ENCODE data around the gene APC2. TPM values are rescaled to one million over a fixed set of nuclear protein-coding genes. Genes with fewer than 3 reads are reported as not detected.

The APC2 gene
- total and polyA plus RNA-seq, 4 donors = under 0.01 to 0.06 (median 0.03) TPM

DNA sequence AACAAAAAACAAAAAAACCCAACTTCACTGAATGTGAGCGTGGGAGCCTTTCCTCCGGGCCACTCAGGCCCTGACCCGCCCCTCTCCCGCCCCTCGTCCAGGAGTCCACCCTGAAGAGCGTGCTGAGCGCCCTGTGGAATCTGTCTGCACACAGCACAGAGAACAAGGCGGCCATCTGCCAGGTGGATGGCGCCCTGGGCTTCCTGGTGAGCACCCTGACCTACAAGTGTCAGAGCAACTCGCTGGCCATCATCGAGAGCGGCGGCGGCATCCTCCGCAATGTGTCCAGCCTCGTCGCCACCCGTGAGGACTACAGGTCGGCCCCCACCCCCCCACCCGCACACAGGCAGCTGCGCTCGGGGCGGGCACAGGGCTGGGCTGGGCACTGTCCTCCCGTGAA, 11.9 kb downstream of the APC2 start:
- H3K36me3 ChIP-seq (ENCODE audit: control insufficient read depth in 4 of 4, insufficient read depth in 3 of 4, low read depth in 1 of 4, low read length in 3 of 4) = no peaks in the 10 kb centered on the region
- H3K4me1 ChIP-seq (ENCODE audit: control insufficient read depth in 4 of 4, insufficient read depth in 4 of 4, low read length in 3 of 4) = peaks cover 0 to 14% (median 5%) of the 10 kb centered on the region in 4 donors
- TF ChIP-seq GABPA (IDR thresholded peaks at IDR 0.05 in 1 of 2, conservative IDR thresholded peaks at IDR 0.05 in 1 of 2) (no peak), REST (IDR thresholded peaks at IDR 0.05) (no peak), SP1 (IDR thresholded peaks at IDR 0.05) (no peak), HNF4G (IDR thresholded peaks at IDR 0.05) (no peak), EGR1 (IDR thresholded peaks at IDR 0.05; ENCODE audit: low read depth in 2 of 2) (no peak), RXRA (IDR thresholded peaks at IDR 0.05) (no peak), FOXA1 (IDR thresholded peaks at IDR 0.05) (no peak), NR2F2 (IDR thresholded peaks at IDR 0.05) (no peak)
- TF ChIP-seq, protein P1, sequence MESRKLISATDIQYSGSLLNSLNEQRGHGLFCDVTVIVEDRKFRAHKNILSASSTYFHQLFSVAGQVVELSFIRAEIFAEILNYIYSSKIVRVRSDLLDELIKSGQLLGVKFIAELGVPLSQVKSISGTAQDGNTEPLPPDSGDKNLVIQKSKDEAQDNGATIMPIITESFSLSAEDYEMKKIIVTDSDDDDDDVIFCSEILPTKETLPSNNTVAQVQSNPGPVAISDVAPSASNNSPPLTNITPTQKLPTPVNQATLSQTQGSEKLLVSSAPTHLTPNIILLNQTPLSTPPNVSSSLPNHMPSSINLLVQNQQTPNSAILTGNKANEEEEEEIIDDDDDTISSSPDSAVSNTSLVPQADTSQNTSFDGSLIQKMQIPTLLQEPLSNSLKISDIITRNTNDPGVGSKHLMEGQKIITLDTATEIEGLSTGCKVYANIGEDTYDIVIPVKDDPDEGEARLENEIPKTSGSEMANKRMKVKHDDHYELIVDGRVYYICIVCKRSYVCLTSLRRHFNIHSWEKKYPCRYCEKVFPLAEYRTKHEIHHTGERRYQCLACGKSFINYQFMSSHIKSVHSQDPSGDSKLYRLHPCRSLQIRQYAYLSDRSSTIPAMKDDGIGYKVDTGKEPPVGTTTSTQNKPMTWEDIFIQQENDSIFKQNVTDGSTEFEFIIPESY (IDR thresholded peaks at IDR 0.05) = no peak
- TF ChIP-seq, protein P2, sequence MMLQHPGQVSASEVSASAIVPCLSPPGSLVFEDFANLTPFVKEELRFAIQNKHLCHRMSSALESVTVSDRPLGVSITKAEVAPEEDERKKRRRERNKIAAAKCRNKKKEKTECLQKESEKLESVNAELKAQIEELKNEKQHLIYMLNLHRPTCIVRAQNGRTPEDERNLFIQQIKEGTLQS (IDR thresholded peaks at IDR 0.05) = no peak
- TF ChIP-seq, protein P3, sequence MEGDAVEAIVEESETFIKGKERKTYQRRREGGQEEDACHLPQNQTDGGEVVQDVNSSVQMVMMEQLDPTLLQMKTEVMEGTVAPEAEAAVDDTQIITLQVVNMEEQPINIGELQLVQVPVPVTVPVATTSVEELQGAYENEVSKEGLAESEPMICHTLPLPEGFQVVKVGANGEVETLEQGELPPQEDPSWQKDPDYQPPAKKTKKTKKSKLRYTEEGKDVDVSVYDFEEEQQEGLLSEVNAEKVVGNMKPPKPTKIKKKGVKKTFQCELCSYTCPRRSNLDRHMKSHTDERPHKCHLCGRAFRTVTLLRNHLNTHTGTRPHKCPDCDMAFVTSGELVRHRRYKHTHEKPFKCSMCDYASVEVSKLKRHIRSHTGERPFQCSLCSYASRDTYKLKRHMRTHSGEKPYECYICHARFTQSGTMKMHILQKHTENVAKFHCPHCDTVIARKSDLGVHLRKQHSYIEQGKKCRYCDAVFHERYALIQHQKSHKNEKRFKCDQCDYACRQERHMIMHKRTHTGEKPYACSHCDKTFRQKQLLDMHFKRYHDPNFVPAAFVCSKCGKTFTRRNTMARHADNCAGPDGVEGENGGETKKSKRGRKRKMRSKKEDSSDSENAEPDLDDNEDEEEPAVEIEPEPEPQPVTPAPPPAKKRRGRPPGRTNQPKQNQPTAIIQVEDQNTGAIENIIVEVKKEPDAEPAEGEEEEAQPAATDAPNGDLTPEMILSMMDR (IDR thresholded peaks at IDR 0.05; ENCODE audit: low read depth, low read length, missing input control) = no peak
- no peak overlapping the region for H3K9ac ChIP-seq (ENCODE audit: low read depth in 1 of 2, low read length in 2 of 2)
- no peak overlapping the region for H3K27ac ChIP-seq (ENCODE audit: low read depth in 1 of 2, low read length in 2 of 2)
- no peaks in the 10 kb centered on the region for H3K9me3 ChIP-seq (ENCODE audit: control insufficient read depth in 4 of 4, low read length in 3 of 4)
- DNase-seq (ENCODE audit: low spot score) = no peak
- peaks cover 0 to 5% (median 2%) of the 10 kb centered on the region in 4 donors for H3K27me3 ChIP-seq (ENCODE audit: control insufficient read depth in 4 of 4, insufficient read depth in 4 of 4, low read length in 3 of 4)
- no peak overlapping the region for H3K4me3 ChIP-seq (ENCODE audit: low read depth in 1 of 3, low read length in 3 of 3)
- 95% methylated on average over 24 of the region's 24 CpGs for WGBS

- H3K4me3 ChIP-seq (ENCODE audit: low read depth in 1 of 3, low read length in 3 of 3) = no peak overlapping the region
- no peaks in the 10 kb centered on the region for H3K9me3 ChIP-seq (ENCODE audit: control insufficient read depth in 4 of 4, low read length in 3 of 4)
- peaks cover 0 to 11% (median 3%) of the 10 kb centered on the region in 4 donors for H3K27me3 ChIP-seq (ENCODE audit: control insufficient read depth in 4 of 4, insufficient read depth in 4 of 4, low read length in 3 of 4)
- 54% methylated on average over 83 of the region's 83 CpGs for WGBS
- H3K36me3 ChIP-seq (ENCODE audit: control insufficient read depth in 4 of 4, insufficient read depth in 3 of 4, low read depth in 1 of 4, low read length in 3 of 4) = no peaks in the 10 kb centered on the region
- DNase-seq (ENCODE audit: low spot score) = no peak
- H3K27ac ChIP-seq (ENCODE audit: low read depth in 1 of 2, low read length in 2 of 2) = no peak overlapping the region
- peaks cover 18 to 45% (median 35%) of the 10 kb centered on the region in 4 donors for H3K4me1 ChIP-seq (ENCODE audit: control insufficient read depth in 4 of 4, insufficient read depth in 4 of 4, low read length in 3 of 4)
- no peak overlapping the region for H3K9ac ChIP-seq (ENCODE audit: low read depth in 1 of 2, low read length in 2 of 2)
- no peak for TF ChIP-seq NR2F2 (IDR thresholded peaks at IDR 0.05)
- TF ChIP-seq JUND (IDR thresholded peaks at IDR 0.05) = no peak
- no peak for TF ChIP-seq MAX (IDR thresholded peaks at IDR 0.05)
- TF ChIP-seq RAD21 (IDR thresholded peaks at IDR 0.05) = peak in 1 of 2 donors; percentile 62
- TF ChIP-seq, protein P1 (IDR thresholded peaks at IDR 0.05) = no peak
- no peak for TF ChIP-seq REST (IDR thresholded peaks at IDR 0.05)
- TF ChIP-seq GABPA (IDR thresholded peaks at IDR 0.05 in 1 of 2, conservative IDR thresholded peaks at IDR 0.05 in 1 of 2) = no peak
Measured at GRCh38 chr19:1465191-1466016, 15.5 kb downstream of the APC2 start.
